Adrenal gland (tissue), 12 donors: ENCODE measurements around the gene DAZL. TPM values are rescaled to one million over a fixed set of nuclear protein-coding genes. Genes with fewer than 3 reads are reported as not detected.

ENCODE experiments used
- DNase-seq, 7 donors: peaks; one replicate each; pipeline ENCODE4 v3.0.0-alpha.2; 2019 to 2020
- H3K27ac ChIP-seq, 5 donors: fragments of 200-600 bp; sonication (generic) in 4 of 5; 1 replicate in 3 of 5; 2 replicates in 2 of 5; pipeline versions ENCODE4 v1.5.1 to v1.8.0; 2016 to 2020; ENCODE audit warnings: mild to moderate bottlenecking in 1 of 5
- H3K27me3 ChIP-seq: fragments of 200-600 bp; 2 replicates; pipeline ENCODE4 v1.8.0; 2021
- H3K36me3 ChIP-seq, 2 donors: fragments of 200-600 bp; replicated peaks in 1 of 2; 1 replicate in 1 of 2; 2 replicates in 1 of 2; pipeline versions ENCODE4 v1.5.1 to v1.8.0; 2018 to 2022
- H3K4me1 ChIP-seq, 2 donors: fragments of 200-600 bp; replicated peaks in 1 of 2; 1 replicate in 1 of 2; 2 replicates in 1 of 2; pipeline versions ENCODE4 v1.5.1 to v1.8.0; 2018 to 2021
- H3K4me3 ChIP-seq, 4 donors: fragments of 200-600 bp; sonication (generic) in 3 of 4; one replicate each; pipeline ENCODE4 v1.5.1; 2016 to 2018
- H3K9me3 ChIP-seq, 3 donors: fragments of 200-600 bp; sonication (generic) in 1 of 3; replicated peaks in 1 of 3; 1 replicate in 2 of 3; 2 replicates in 1 of 3; pipeline versions ENCODE4 v1.5.1 to v1.8.0; 2016 to 2021
- CTCF ChIP-seq, 6 experiments: fragments of 450-650 bp in 4 of 6; fragments of 200-600 bp in 2 of 6; sonication (generic) in 1 of 6; IDR thresholded peaks; 1 replicate in 5 of 6; 2 replicates in 1 of 6; pipeline versions ENCODE4 v1.5.1 to v1.8.0; 2016 to 2021; ENCODE audit warnings: antibody characterized with exemption in 6 of 6, mild to moderate bottlenecking in 2 of 6, moderate library complexity in 1 of 6
- POLR2A ChIP-seq, 2 donors: fragments of 450-650 bp; IDR thresholded peaks; one replicate each; pipeline ENCODE4 v1.6.1; 2017; ENCODE audit warnings: antibody characterized with exemption in 2 of 2, mild to moderate bottlenecking in 2 of 2, moderate library complexity in 1 of 2
- WGBS, 4 donors: extraction: QIAGEN DNeasy Blood & Tissue Kit in 2 of 4; methylation state at CpG; one replicate each; pipeline versions ENCODE4 v1.1.5 to v1.1.7; 2013 to 2017; 5-methylcytosine and 5-hydroxymethylcytosine counted together
- intact Hi-C, 2 donors: fragments of 100-400 bp; cut with DNase I; formaldehyde crosslinking; loops; one replicate each; pipeline versions ENCODE4 v1.14.1 to v1.15.0; 2022 to 2023
- polyA plus RNA-seq, 3 donors: library from polyadenylated mRNA; stranded (reverse); fragments of 200-250 nt in 2 of 3; fragments of 350-450 nt in 1 of 3; fragmentation: Illumina TruSeq in 1 of 3; extraction: RNeasy Lipid Tissue Mini Kit (QIAGEN cat#74804) in 1 of 3; gene quantifications; one replicate each; pipeline ENCODE4 v1.2.3, GENCODE V29; 2013 to 2014
- total RNA-seq, 9 donors: library from RNA; depleted of rRNA in 4 of 9; stranded (reverse); fragments of >200 nt in 4 of 9; fragments of 120-200 nt in 1 of 9; fragmentation: NEBNext Ultra II Directional in 1 of 9; extraction: Animal tissue kit (Norgen Biotek cat#: 25700) in 1 of 9; gene quantifications; one replicate each; pipeline versions ENCODE4 v1.1.0 to v1.2.4, GENCODE V29; 2013 to 2023
- donor health status: healthy with polysubstance abuse.
- donor health status: Bipolar disorder and iron deficiency.
- donor health status: DM: yes; HTN: yes; CAD: no.
- donor health status: DM: no; HTN: no; CAD: no.
- donor health status: DM: no; HTN: no; CAD: no.
- donor health status: DM: yes; HTN: yes; CAD: no.

DAZL gene
- total and polyA plus RNA-seq, 12 donors = 0.07 TPM; not detected in 11

- WGBS, 4 donors = 79 to 89% (median 88%) methylated on average over 3 of the region's 3 CpGs
- Histone ChIP-seq H3K36me3 (no peaks in the 10 kb centered on the region), H3K4me1 (no peaks in the 10 kb centered on the region), H3K4me3 (no peak overlapping the region), H3K27me3 (no peaks in the 10 kb centered on the region), H3K27ac (no peak overlapping the region), H3K9me3 (no peaks in the 10 kb centered on the region)
- DNase-seq = no peak
- no peak for TF ChIP-seq POLR2A (IDR thresholded peaks at IDR 0.05)
- TF ChIP-seq CTCF (IDR thresholded peaks at IDR 0.05) = no peak
- intact Hi-C loops = no loop called here
Measured at GRCh38 chr3:16587047-16587680, 18.1 kb downstream of the DAZL start.

- no peak for DNase-seq
- WGBS, 4 donors = 67 to 83% (median 70%) methylated on average over 2 of the region's 2 CpGs
- intact Hi-C loops = no loop called here
- TF ChIP-seq POLR2A (IDR thresholded peaks at IDR 0.05) = no peak
- no peak for TF ChIP-seq CTCF (IDR thresholded peaks at IDR 0.05)
- Histone ChIP-seq H3K27ac (no peak overlapping the region), H3K27me3 (no peaks in the 10 kb centered on the region), H3K36me3 (no peaks in the 10 kb centered on the region), H3K9me3 (no peaks in the 10 kb centered on the region), H3K4me3 (no peak overlapping the region), H3K4me1 (no peaks in the 10 kb centered on the region)
Measured at GRCh38 chr3:16584880-16585279, 20.3 kb downstream of the DAZL start.

- H3K4me3 ChIP-seq = no peak overlapping the region
- no peaks in the 10 kb centered on the region for H3K36me3 ChIP-seq
- intact Hi-C loops = no loop called here
- no peaks in the 10 kb centered on the region for H3K27me3 ChIP-seq
- no peak for TF ChIP-seq POLR2A (IDR thresholded peaks at IDR 0.05)
- TF ChIP-seq CTCF (IDR thresholded peaks at IDR 0.05) = no peak
- no peaks in the 10 kb centered on the region for H3K4me1 ChIP-seq
- H3K27ac ChIP-seq = no peak overlapping the region
- no peaks in the 10 kb centered on the region for H3K9me3 ChIP-seq
- WGBS, 4 donors = 48 to 64% (median 54%) methylated on average over 5 of the region's 5 CpGs
- DNase-seq = peak in 4 of 7 donors; percentile 13 to 45 (median 30)
Measured at GRCh38 chr3:16583551-16583950, 21.7 kb downstream of the DAZL start.

- TF ChIP-seq POLR2A (IDR thresholded peaks at IDR 0.05) (no peak), CTCF (IDR thresholded peaks at IDR 0.05) (no peak)
- Histone ChIP-seq H3K27ac (no peak overlapping the region), H3K4me1 (no peaks in the 10 kb centered on the region), H3K36me3 (no peaks in the 10 kb centered on the region), H3K27me3 (no peaks in the 10 kb centered on the region), H3K9me3 (no peaks in the 10 kb centered on the region), H3K4me3 (no peak overlapping the region)
- intact Hi-C loops = no loop called here
- 72 to 86% (median 74%) methylated on average over 4 of the region's 4 CpGs for WGBS, 4 donors
- DNase-seq = no peak
Measured at GRCh38 chr3:16570113-16570512, 35.1 kb downstream of the DAZL start.
